Neural cell (in vitro differentiated cells): ENCODE results near the gene CACNA2D4. TPM values are rescaled to one million over a fixed set of nuclear protein-coding genes. Genes with fewer than 3 reads are reported as not detected.

ENCODE experiments used
- H2AFZ ChIP-seq: fragments of 200-600, 300-800 bp; sonication (generic), shearing (Covaris generic); 2 replicates; pipeline ENCODE4 v1.6.0; 2014; ENCODE audit warnings: low read depth, mild to moderate bottlenecking, antibody characterized with exemption, low read length, moderate library complexity
- H3F3A ChIP-seq: fragments of 200-600 bp; shearing (Covaris generic); 2 replicates; pipeline ENCODE4 v1.6.1; 2016; ENCODE audit warnings: mild to moderate bottlenecking, moderate library complexity, mixed read lengths, antibody characterized with exemption, low read length; ENCODE audit not compliant: insufficient read depth, poor library complexity, severe bottlenecking
- H3K27ac ChIP-seq: fragments of 200-600, 300-800 bp; sonication (generic), shearing (Covaris generic); 2 replicates; pipeline ENCODE4 v1.5.1; 2014; ENCODE audit warnings: mild to moderate bottlenecking, low read length, moderate library complexity
- H3K27me3 ChIP-seq: fragments of 300-800, 200-600 bp; sonication (generic), shearing (Covaris generic); 2 replicates; pipeline ENCODE4 v1.6.0; 2014; ENCODE audit warnings: mild to moderate bottlenecking, low read depth, low read length, moderate library complexity; ENCODE audit not compliant: insufficient read depth
- H3K36me3 ChIP-seq: fragments of 300-800, 200-600 bp; sonication (generic), shearing (Covaris generic); 2 replicates; pipeline ENCODE4 v1.5.1; 2014; ENCODE audit warnings: mild to moderate bottlenecking, antibody characterized with exemption, low read length, moderate library complexity; ENCODE audit not compliant: insufficient read depth
- H3K4me2 ChIP-seq: fragments of 300-800, 200-600 bp; sonication (generic), shearing (Covaris generic); 2 replicates; pipeline ENCODE4 v1.6.0; 2014; ENCODE audit warnings: mild to moderate bottlenecking, low read length
- H3K4me3 ChIP-seq: fragments of 300-800, 200-600 bp; sonication (generic), shearing (Covaris generic); 2 replicates; pipeline ENCODE4 v1.5.1; 2014; ENCODE audit warnings: mild to moderate bottlenecking, low read length, moderate library complexity
- H3K79me2 ChIP-seq: fragments of 200-600 bp; shearing (Covaris generic); replicated peaks from 2 replicates; pipeline ENCODE4 v1.6.0; 2014; ENCODE audit warnings: mild to moderate bottlenecking, low read length, moderate library complexity; ENCODE audit not compliant: insufficient read depth
- H3K9ac ChIP-seq: fragments of 300-800, 200-600 bp; sonication (generic), shearing (Covaris generic); 2 replicates; pipeline ENCODE4 v1.6.1; 2016; ENCODE audit warnings: mild to moderate bottlenecking, low read length, mixed read lengths
- H3K9me2 ChIP-seq: fragments of 200-600 bp; shearing (Covaris generic); 2 replicates; pipeline ENCODE4 v1.6.1; 2016; ENCODE audit warnings: mild to moderate bottlenecking, low read length, mixed read lengths; ENCODE audit not compliant: insufficient read depth
- H3K9me3 ChIP-seq: fragments of 200-600, 300-800 bp; sonication (generic), shearing (Covaris generic); 2 replicates; pipeline ENCODE4 v1.6.1; 2016; ENCODE audit warnings: mild to moderate bottlenecking, mixed run types, low read length, moderate library complexity, mixed read lengths
- H4K20me1 ChIP-seq: fragments of 200-600 bp; shearing (Covaris generic); 2 replicates; pipeline ENCODE4 v1.6.1; 2016; ENCODE audit warnings: mild to moderate bottlenecking, mixed run types; ENCODE audit not compliant: insufficient read depth
- CTCF ChIP-seq: fragments of 450-650 bp; IDR thresholded peaks from 2 replicates; pipeline ENCODE4 v1.5.1; 2014; ENCODE audit warnings: antibody characterized with exemption, mild to moderate bottlenecking, moderate library complexity; ENCODE audit not compliant: poor library complexity, severe bottlenecking
- EP300 ChIP-seq: fragments of 450-650 bp; conservative IDR thresholded peaks from 2 replicates; pipeline ENCODE4 v1.6.1; 2014; ENCODE audit warnings: antibody characterized with exemption, mild to moderate bottlenecking, moderate library complexity; ENCODE audit not compliant: poor library complexity, severe bottlenecking
- EZH2 ChIP-seq: fragments of 200-600, 300-800 bp; shearing (Covaris generic), sonication (generic); IDR thresholded peaks from 2 replicates; pipeline ENCODE4 v1.6.1; 2014; ENCODE audit warnings: antibody characterized with exemption, low read length, borderline replicate concordance, mild to moderate bottlenecking; ENCODE audit not compliant: insufficient read depth, poor library complexity, severe bottlenecking
- MXI1 ChIP-seq: fragments of 450-650 bp; conservative IDR thresholded peaks from 2 replicates; pipeline ENCODE4 v1.6.1; 2014; ENCODE audit warnings: antibody characterized with exemption, mild to moderate bottlenecking; ENCODE audit not compliant: poor library complexity, severe bottlenecking
- POLR2AphosphoS5 ChIP-seq: IDR thresholded peaks from 2 replicates; pipeline ENCODE4 v1.6.1; 2012
- RAD21 ChIP-seq: fragments of 450-650 bp; conservative IDR thresholded peaks from 2 replicates; pipeline ENCODE4 v1.6.1; 2014; ENCODE audit warnings: antibody characterized with exemption, mild to moderate bottlenecking, moderate library complexity
- SMC3 ChIP-seq: fragments of 450-650 bp; conservative IDR thresholded peaks from 2 replicates; pipeline ENCODE4 v1.6.1; 2014; ENCODE audit warnings: antibody characterized with exemption, mild to moderate bottlenecking, moderate library complexity; ENCODE audit not compliant: poor library complexity
- TAF1 ChIP-seq: IDR thresholded peaks from 2 replicates; pipeline ENCODE4 v1.6.1; 2012; ENCODE audit warnings: low read depth
- polyA plus RNA-seq: library from polyadenylated mRNA; depleted of rRNA; stranded (reverse); fragments of >200 nt; gene quantifications from 2 replicates; pipeline ENCODE4 v1.2.3, GENCODE V29; 2014
- TF ChIP-seq, protein P1 (sequence below): IDR thresholded peaks from 2 replicates; pipeline ENCODE4 v1.6.1; 2012; ENCODE audit warnings: borderline replicate concordance

Gene CACNA2D4
- polyA plus RNA-seq, 1 donor from 2014 or later: not detected

DNA sequence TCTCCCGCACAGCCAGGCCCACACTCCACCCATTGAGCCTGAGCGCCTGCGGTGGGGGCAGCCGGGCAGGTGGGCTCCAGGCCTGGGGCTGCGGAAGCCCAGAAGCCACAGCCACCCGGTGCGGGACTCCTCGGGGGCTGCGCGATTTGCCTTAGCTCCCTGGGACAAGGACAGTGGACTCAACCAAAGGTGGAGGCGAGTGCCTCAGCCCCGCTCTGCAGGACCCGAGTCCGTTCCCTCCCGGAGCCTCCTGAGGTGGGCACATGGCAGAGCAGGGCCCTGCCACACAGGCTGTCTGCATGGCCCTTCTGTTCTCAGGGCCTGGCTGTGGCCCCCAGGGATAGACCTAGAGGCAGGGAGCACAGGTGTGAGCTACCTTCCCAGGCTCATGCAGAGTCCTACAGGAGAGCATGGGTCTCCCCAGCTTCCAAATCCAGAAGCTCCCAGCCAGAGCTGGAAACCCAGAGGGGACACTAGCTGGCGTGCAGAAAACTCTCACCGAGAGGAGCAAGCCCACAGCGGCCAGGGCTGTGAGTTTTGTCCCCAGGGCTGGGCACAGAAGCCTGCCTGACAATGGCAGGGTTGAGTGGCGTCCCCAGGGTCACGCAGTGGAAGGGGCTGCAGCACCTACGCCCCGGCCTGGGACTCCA, 120.3 kb downstream of the CACNA2D4 start:
- Histone ChIP-seq H3K9ac (no peak overlapping the region), H3K9me2 (no peaks in the 10 kb centered on the region), H3K36me3 (no peaks in the 10 kb centered on the region), H3K27ac (no peak overlapping the region), H4K20me1 (no peaks in the 10 kb centered on the region), H3K9me3 (no peaks in the 10 kb centered on the region), H3K4me3 (no peak overlapping the region), H3K79me2 (no peaks in the 10 kb centered on the region), H2AFZ (no peak overlapping the region), H3K4me2 (no peak overlapping the region), H3K27me3 (no peaks in the 10 kb centered on the region), H3F3A (no peaks in the 10 kb centered on the region)
- TF ChIP-seq POLR2AphosphoS5: no peak
- TF ChIP-seq, protein P1, sequence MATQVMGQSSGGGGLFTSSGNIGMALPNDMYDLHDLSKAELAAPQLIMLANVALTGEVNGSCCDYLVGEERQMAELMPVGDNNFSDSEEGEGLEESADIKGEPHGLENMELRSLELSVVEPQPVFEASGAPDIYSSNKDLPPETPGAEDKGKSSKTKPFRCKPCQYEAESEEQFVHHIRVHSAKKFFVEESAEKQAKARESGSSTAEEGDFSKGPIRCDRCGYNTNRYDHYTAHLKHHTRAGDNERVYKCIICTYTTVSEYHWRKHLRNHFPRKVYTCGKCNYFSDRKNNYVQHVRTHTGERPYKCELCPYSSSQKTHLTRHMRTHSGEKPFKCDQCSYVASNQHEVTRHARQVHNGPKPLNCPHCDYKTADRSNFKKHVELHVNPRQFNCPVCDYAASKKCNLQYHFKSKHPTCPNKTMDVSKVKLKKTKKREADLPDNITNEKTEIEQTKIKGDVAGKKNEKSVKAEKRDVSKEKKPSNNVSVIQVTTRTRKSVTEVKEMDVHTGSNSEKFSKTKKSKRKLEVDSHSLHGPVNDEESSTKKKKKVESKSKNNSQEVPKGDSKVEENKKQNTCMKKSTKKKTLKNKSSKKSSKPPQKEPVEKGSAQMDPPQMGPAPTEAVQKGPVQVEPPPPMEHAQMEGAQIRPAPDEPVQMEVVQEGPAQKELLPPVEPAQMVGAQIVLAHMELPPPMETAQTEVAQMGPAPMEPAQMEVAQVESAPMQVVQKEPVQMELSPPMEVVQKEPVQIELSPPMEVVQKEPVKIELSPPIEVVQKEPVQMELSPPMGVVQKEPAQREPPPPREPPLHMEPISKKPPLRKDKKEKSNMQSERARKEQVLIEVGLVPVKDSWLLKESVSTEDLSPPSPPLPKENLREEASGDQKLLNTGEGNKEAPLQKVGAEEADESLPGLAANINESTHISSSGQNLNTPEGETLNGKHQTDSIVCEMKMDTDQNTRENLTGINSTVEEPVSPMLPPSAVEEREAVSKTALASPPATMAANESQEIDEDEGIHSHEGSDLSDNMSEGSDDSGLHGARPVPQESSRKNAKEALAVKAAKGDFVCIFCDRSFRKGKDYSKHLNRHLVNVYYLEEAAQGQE: no peak
- TF ChIP-seq MXI1: no peak
- no peak for TF ChIP-seq CTCF
- TF ChIP-seq SMC3: no peak
- no peak for TF ChIP-seq RAD21
- no peak for TF ChIP-seq EZH2
- no peak for TF ChIP-seq EP300
- no peak for TF ChIP-seq TAF1

DNA sequence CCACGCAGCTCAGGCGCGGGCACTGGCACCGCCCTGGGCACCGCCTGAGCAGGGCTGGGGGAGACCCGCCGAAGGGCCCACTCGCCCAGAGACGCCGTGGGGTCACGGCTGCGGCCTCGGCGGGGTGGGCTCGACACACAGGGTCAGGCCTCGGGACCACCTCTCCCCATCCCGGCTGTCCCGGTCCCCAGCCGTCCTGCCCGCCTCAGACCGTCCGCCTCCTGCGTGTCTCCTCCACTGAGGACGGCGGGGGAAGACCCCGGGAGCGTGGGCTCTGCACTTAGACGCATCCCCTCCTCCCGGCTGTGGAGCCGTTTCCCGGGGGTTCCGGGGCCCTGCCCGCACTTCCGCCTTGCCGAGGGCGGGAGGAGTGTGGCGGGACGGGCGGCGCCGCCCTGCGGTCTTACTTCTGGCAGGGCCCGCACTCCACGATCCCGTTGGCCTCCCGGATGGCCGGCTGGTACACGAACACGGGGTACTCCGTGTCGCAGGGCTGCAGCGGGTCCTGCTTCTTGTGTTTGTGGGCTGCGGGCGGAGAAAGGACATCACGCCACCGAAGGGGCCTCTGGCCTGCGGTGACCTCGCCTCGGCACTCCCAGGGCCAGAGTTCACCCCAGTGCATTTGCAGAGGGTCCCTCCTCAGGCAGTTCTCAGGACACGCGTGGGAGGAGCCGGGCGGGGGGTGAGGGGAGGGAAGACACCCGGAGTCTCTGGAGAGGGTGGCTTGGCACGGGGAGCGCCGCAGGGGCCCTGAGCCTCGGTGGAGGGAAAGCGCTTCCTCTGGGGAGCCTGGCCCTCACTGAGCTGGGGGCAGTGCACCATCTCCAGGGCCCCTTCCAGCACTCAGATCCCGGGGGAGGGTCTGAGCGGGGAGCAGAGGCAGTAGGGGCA, 121.2 kb downstream of the CACNA2D4 start:
- Histone ChIP-seq H3K27ac (no peak overlapping the region), H3K9me3 (no peaks in the 10 kb centered on the region), H3K4me2 (no peak overlapping the region), H3K9ac (no peak overlapping the region), H4K20me1 (no peaks in the 10 kb centered on the region), H3K9me2 (no peaks in the 10 kb centered on the region), H2AFZ (no peak overlapping the region), H3K4me3 (no peak overlapping the region), H3K79me2 (no peaks in the 10 kb centered on the region), H3K27me3 (no peaks in the 10 kb centered on the region), H3K36me3 (no peaks in the 10 kb centered on the region), H3F3A (no peaks in the 10 kb centered on the region)
- TF ChIP-seq, protein P1: no peak
- TF ChIP-seq EP300: no peak
- TF ChIP-seq SMC3: no peak
- TF ChIP-seq EZH2: no peak
- TF ChIP-seq TAF1: no peak
